Muscle layer of duodenum (tissue), 2 donors: ENCODE measurements around the gene RCBTB2.
"Not testable (repeated sequence)": the region's sequence is repeated elsewhere in the genome, so short reads cannot be mapped to it uniquely, and the experiment has no call there.

ENCODE experiments used
- H3K27ac ChIP-seq: one replicate; pipeline ENCODE4 v1.7.0; 2013; ENCODE audit warnings: mild to moderate bottlenecking, low read length
- H3K27me3 ChIP-seq: one replicate; pipeline ENCODE4 v1.7.0; 2013; ENCODE audit warnings: low read depth, mild to moderate bottlenecking, control low read depth, low read length
- H3K36me3 ChIP-seq, 2 donors: one replicate each; pipeline ENCODE4 v1.7.0; 2013; ENCODE audit warnings: low read length in 2 of 2, control low read depth in 1 of 2, mild to moderate bottlenecking in 1 of 2; ENCODE audit not compliant: insufficient read depth in 2 of 2, control insufficient read depth in 1 of 2
- H3K4me1 ChIP-seq, 2 donors: one replicate each; pipeline ENCODE4 v1.7.0; 2013; ENCODE audit warnings: low read length in 2 of 2, mild to moderate bottlenecking in 2 of 2, control low read depth in 1 of 2, moderate library complexity in 1 of 2; ENCODE audit not compliant: insufficient read depth in 2 of 2, control insufficient read depth in 1 of 2
- H3K4me3 ChIP-seq, 2 donors: one replicate each; pipeline ENCODE4 v1.7.0; 2013; ENCODE audit warnings: low read length in 2 of 2, low read depth in 1 of 2, mild to moderate bottlenecking in 1 of 2
- H3K9me3 ChIP-seq, 2 donors: one replicate each; pipeline ENCODE4 v1.7.0; 2013; ENCODE audit warnings: low read length in 2 of 2, control low read depth in 1 of 2, mild to moderate bottlenecking in 1 of 2; ENCODE audit not compliant: control insufficient read depth in 1 of 2
- donor health status: healthy.

The RCBTB2 gene

GRCh38 chr13:48476686-48477085 lies 56.2 kb downstream of the RCBTB2 start:
- Histone ChIP-seq H3K27ac (peak overlapping the region; percentile 32), H3K4me3 (no peak overlapping the region), H3K27me3 (no peaks in the 10 kb centered on the region), H3K36me3 (peaks cover 0 to 31% of the 10 kb centered on the region in 2 donors), H3K4me1 (no peaks in the 10 kb centered on the region), H3K9me3 (no peaks in the 10 kb centered on the region)

DNA sequence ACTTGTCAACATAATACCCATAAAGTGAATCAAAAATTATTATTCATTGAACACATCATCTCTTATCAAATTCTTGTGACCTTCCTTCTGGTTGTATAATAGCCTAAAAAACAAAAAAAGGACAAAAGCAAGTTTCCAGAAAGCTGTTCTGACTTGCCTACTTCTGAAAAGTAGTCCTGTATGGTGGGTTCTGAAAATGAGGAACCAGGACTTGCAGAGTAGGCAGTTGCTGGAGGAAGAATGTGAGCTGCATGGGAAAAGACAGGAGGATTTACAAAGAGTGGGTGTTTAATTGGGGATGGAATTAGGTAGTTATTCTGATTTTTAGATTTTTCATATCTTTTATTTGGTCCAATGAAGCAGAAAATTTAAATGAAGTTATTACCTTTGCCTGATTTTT lies 56.7 kb downstream of the RCBTB2 start:
- H3K27me3 ChIP-seq: no peaks in the 10 kb centered on the region
- H3K4me3 ChIP-seq: no peak overlapping the region
- no peaks in the 10 kb centered on the region for H3K9me3 ChIP-seq
- no peaks in the 10 kb centered on the region for H3K4me1 ChIP-seq
- peaks cover 0 to 31% of the 10 kb centered on the region in 2 donors for H3K36me3 ChIP-seq
- peak overlapping the region; percentile 32 for H3K27ac ChIP-seq

GRCh38 chr13:48475230-48475629 lies 57.6 kb downstream of the RCBTB2 start:
- Histone ChIP-seq H3K27ac (no peak overlapping the region), H3K9me3 (no peaks in the 10 kb centered on the region), H3K4me3 (no peak overlapping the region), H3K27me3 (no peaks in the 10 kb centered on the region), H3K36me3 (peaks cover 0 to 31% of the 10 kb centered on the region in 2 donors), H3K4me1 (no peaks in the 10 kb centered on the region)

GRCh38 chr13:48457578-48458242 lies 75.2 kb downstream of the RCBTB2 start:
- Histone ChIP-seq H3K4me1 (no peaks in the 10 kb centered on the region), H3K27ac (no peak overlapping the region), H3K4me3 (no peak overlapping the region), H3K36me3 (peaks cover 20 to 40% of the 10 kb centered on the region in 2 donors), H3K9me3 (no peaks in the 10 kb centered on the region), H3K27me3 (no peaks in the 10 kb centered on the region)

- Histone ChIP-seq H3K9me3 (no peaks in the 10 kb centered on the region), H3K27ac (no peak overlapping the region), H3K27me3 (no peaks in the 10 kb centered on the region), H3K4me1 (no peaks in the 10 kb centered on the region), H3K36me3 (peaks cover 20 to 37% of the 10 kb centered on the region in 2 donors), H3K4me3 (no peak overlapping the region)
Measured at GRCh38 chr13:48456546-48456945, 76.3 kb downstream of the RCBTB2 start.

- H3K27me3 ChIP-seq, H3K27ac ChIP-seq, H3K4me3 ChIP-seq, H3K4me1 ChIP-seq, H3K9me3 ChIP-seq: not testable (repeated sequence)
- peaks cover 11 to 12% of the 10 kb centered on the region in 2 donors for H3K36me3 ChIP-seq
Measured at GRCh38 chr13:48451196-48451595, 81.7 kb downstream of the RCBTB2 start.

DNA sequence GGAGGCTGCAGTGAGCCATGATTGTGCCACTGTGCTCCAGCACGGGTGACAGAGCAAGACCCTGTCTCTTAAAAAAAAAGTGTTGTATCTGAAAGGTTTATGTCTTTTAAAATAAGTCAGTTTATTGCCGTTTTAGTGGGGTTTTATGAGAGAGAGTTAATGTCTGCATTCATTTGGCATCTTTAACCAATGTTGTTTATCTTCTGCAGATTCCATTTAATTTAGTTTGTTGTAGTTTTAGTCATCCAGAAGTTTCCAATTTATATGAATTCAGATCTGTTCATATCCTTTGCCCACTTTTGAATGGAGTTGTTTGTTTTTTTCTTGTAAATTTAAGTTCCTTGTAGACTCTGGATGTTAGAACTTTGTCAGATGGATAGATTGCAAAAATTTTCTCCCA lies 83.2 kb downstream of the RCBTB2 start:
- H3K27ac ChIP-seq: no peak overlapping the region
- peaks cover 7 to 10% of the 10 kb centered on the region in 2 donors for H3K36me3 ChIP-seq
- no peak overlapping the region for H3K4me3 ChIP-seq
- H3K4me1 ChIP-seq: peaks cover 0 to 3% of the 10 kb centered on the region in 2 donors
- H3K9me3 ChIP-seq: peaks cover 0 to 6% of the 10 kb centered on the region in 2 donors
- H3K27me3 ChIP-seq: no peaks in the 10 kb centered on the region

DNA sequence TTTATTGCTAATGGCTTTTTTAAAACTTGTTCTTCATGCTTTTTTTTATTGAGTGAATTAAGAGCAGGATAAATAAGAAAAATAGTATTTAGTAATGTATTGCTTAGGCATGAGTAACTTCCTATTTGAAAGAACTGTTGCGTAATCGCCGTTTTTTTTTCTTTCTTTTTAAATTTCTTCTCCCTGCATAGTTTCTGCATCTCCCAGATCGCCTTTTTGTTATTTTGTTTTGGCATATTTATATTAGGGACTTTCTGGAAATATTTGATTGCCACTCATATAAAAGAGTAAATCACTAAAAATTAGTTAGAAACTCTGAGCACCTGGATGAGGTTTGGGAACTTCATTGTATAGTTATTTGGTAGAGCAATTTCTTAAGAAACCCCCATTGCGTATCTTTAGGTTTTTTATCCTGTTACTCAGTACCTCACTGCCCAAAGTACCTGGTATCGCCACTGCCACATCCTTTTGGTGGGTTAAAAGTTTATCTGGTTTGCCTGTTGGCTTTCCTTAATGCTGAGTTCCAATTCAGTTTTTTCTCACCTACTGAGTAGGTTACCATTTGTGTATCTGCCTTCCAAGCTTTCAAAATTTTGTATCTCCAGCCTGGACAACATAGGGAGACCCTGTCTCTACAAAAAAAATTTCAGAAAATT lies 83.8 kb downstream of the RCBTB2 start:
- peaks cover 0 to 3% of the 10 kb centered on the region in 2 donors for H3K4me1 ChIP-seq
- H3K36me3 ChIP-seq: peaks cover under 1 to 8% of the 10 kb centered on the region in 2 donors
- peaks cover 0 to 6% of the 10 kb centered on the region in 2 donors for H3K9me3 ChIP-seq
- H3K4me3 ChIP-seq: no peak overlapping the region
- H3K27ac ChIP-seq: no peak overlapping the region
- H3K27me3 ChIP-seq: no peaks in the 10 kb centered on the region

- Histone ChIP-seq H3K36me3 (peaks cover 0 to 6% of the 10 kb centered on the region in 2 donors), H3K27me3 (no peaks in the 10 kb centered on the region), H3K9me3 (peaks cover 0 to 6% of the 10 kb centered on the region in 2 donors), H3K27ac (peak overlapping the region; percentile 28), H3K4me3 (no peak overlapping the region), H3K4me1 (peaks cover 0 to 3% of the 10 kb centered on the region in 2 donors)
Measured at GRCh38 chr13:48448285-48448958, 84.5 kb downstream of the RCBTB2 start.

DNA sequence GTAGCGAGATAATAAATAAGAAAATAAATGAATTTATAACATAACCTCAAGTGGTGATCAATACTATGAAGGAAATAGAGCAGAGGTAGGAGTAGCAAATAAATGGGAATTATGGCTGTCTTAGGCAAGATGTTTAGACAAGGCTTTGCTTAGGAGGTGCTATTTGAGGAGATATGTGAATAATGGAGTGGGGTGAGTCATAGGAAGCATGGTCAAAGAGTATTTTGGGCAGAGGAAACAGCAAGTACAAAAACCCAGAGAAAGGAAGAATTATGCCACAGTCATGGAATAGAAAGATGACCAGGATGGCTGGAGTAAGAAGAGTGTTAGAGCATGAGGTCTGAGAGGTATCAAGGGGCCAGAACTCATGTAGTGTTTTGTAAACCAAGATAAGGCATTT lies 86.4 kb downstream of the RCBTB2 start:
- peaks cover 0 to 3% of the 10 kb centered on the region in 2 donors for H3K4me1 ChIP-seq

DNA sequence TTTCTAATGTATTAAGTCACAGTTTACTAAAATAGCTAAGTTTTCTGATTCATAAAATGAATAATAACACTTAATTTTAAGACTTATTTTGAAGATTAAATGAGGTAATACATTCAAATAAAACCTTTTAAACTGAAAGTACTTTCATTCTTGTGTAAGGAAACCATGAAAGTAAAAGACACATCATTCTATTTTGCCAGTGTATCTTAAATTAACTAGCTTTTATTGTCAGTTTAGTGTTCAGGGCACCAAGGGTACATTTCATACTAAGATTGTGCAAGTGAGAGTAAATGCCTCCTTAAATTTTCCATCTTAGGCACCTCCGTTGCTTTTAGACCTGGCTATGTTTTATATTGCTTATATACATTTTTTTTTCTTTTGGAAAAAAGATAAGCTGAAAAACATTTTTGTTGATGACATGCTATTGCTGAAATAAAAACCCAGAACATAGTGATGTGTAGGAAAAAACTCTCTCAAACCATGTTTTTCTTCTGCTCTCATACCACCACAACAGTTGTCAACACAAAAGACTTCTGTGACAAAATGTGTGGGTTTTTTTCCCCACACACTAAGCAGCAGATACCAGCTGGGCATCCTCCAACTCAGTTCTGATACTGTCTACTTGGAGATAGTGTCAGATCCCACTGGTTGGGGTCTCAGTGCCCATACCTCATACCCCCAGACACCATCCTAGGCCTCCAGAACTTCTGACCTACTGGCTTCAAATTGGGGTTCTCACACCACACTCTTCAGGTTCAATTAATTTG lies 89.3 kb downstream of the RCBTB2 start:
- no peaks in the 10 kb centered on the region for H3K4me1 ChIP-seq
- H3K27ac ChIP-seq: no peak overlapping the region
- H3K36me3 ChIP-seq: peaks cover 0 to 3% of the 10 kb centered on the region in 2 donors
- no peaks in the 10 kb centered on the region for H3K27me3 ChIP-seq
- no peaks in the 10 kb centered on the region for H3K9me3 ChIP-seq
- no peak overlapping the region for H3K4me3 ChIP-seq

More for the DNA sequence above, 86.4 kb downstream of the RCBTB2 start:
- Histone ChIP-seq H3K4me3 (no peak overlapping the region), H3K9me3 (peaks cover 0 to 6% of the 10 kb centered on the region in 2 donors), H3K27ac (no peak overlapping the region), H3K36me3 (peaks cover 0 to 3% of the 10 kb centered on the region in 2 donors), H3K27me3 (no peaks in the 10 kb centered on the region)
